Astrocyte (in vitro differentiated cells and primary cell): Measurements from ENCODE around the gene AFF2. TPM values are rescaled to one million over a fixed set of nuclear protein-coding genes. Genes with fewer than 3 reads are reported as not detected.

ENCODE experiments used
- DNase-seq: peaks from one replicate; pipeline ENCODE4 v3.0.0-alpha.2; 2010; ENCODE audit warnings: low read depth
- FAIRE-seq: peaks from 2 replicates; lab custom pipeline; 2011; peaks lifted over from hg19 to GRCh38; lab: Jason Lieb, UNC
- H2AFZ ChIP-seq: 2 replicates; pipeline ENCODE4 v1.6.0; 2012; ENCODE audit warnings: low read depth, low read length, inconsistent platforms
- H3K27ac ChIP-seq: 2 replicates; pipeline ENCODE4 v1.5.1; 2011; ENCODE audit warnings: low read depth, low read length, inconsistent platforms
- H3K27me3 ChIP-seq: 2 replicates; pipeline ENCODE4 v1.6.0; 2011; ENCODE audit warnings: low read length, inconsistent platforms; ENCODE audit not compliant: insufficient read depth
- H3K36me3 ChIP-seq: 2 replicates; pipeline ENCODE4 v1.5.1; 2011; ENCODE audit warnings: low read length, inconsistent platforms; ENCODE audit not compliant: insufficient read depth
- H3K4me1 ChIP-seq: 2 replicates; pipeline ENCODE4 v1.5.1; 2011; ENCODE audit warnings: low read length, inconsistent platforms; ENCODE audit not compliant: insufficient read depth
- H3K4me2 ChIP-seq: 2 replicates; pipeline ENCODE4 v1.6.0; 2012; ENCODE audit warnings: low read length, inconsistent platforms
- H3K4me3 ChIP-seq: 2 replicates; pipeline ENCODE4 v1.5.1; 2011; ENCODE audit warnings: low read depth, mild to moderate bottlenecking, low read length, inconsistent platforms; ENCODE audit not compliant: insufficient read depth
- H3K79me2 ChIP-seq: 2 replicates; pipeline ENCODE4 v1.6.0; 2012; ENCODE audit warnings: mild to moderate bottlenecking, low read length, inconsistent platforms; ENCODE audit not compliant: insufficient read depth
- H3K9ac ChIP-seq: 2 replicates; pipeline ENCODE4 v1.6.0; 2012; ENCODE audit warnings: mild to moderate bottlenecking, low read length, inconsistent platforms
- H3K9me3 ChIP-seq: 2 replicates; pipeline ENCODE4 v1.5.1; 2012; ENCODE audit warnings: low read depth, mild to moderate bottlenecking, low read length, inconsistent platforms; ENCODE audit not compliant: insufficient read depth
- H4K20me1 ChIP-seq: 2 replicates; pipeline ENCODE4 v1.6.0; 2012; ENCODE audit warnings: low read length, inconsistent platforms; ENCODE audit not compliant: insufficient read depth
- H3K27ac Mint-ChIP-seq: one replicate; pipeline ENCODE4 v1.8.0; 2021; ENCODE audit warnings: mild to moderate bottlenecking, mixed read lengths; ENCODE audit not compliant: unreplicated experiment
- H3K27me3 Mint-ChIP-seq: one replicate; pipeline ENCODE4 v1.8.0; 2021; ENCODE audit warnings: low read depth, mixed read lengths; ENCODE audit not compliant: unreplicated experiment
- H3K36me3 Mint-ChIP-seq: one replicate; pipeline ENCODE4 v1.8.0; 2021; ENCODE audit warnings: low read depth, mixed read lengths; ENCODE audit not compliant: unreplicated experiment
- H3K4me1 Mint-ChIP-seq: one replicate; pipeline ENCODE4 v1.8.0; 2021; ENCODE audit warnings: low read depth, mixed read lengths; ENCODE audit not compliant: unreplicated experiment
- H3K4me3 Mint-ChIP-seq: one replicate; pipeline ENCODE4 v1.8.0; 2021; ENCODE audit warnings: mild to moderate bottlenecking, moderate library complexity, mixed read lengths; ENCODE audit not compliant: unreplicated experiment
- H3K9me3 Mint-ChIP-seq: one replicate; pipeline ENCODE4 v1.8.0; 2021; ENCODE audit warnings: mild to moderate bottlenecking, mixed read lengths; ENCODE audit not compliant: unreplicated experiment
- EZH2 ChIP-seq: IDR thresholded peaks from 2 replicates; pipeline ENCODE4 v1.6.1; 2012; ENCODE audit warnings: mild to moderate bottlenecking, low read length, inconsistent platforms; ENCODE audit not compliant: insufficient read depth
- total RNA-seq: library from RNA; stranded (reverse); gene quantifications from 2 replicates; pipeline ENCODE4 v1.2.1, GENCODE V29; 2021
- TF ChIP-seq, protein P1 (sequence below): IDR thresholded peaks from 2 replicates; pipeline ENCODE4 v1.5.1; 2011; ENCODE audit warnings: low read depth, mild to moderate bottlenecking, inconsistent platforms, low read length, moderate library complexity; ENCODE audit not compliant: insufficient read depth

AFF2 gene
- total RNA-seq, 1 donor from 2014 or later = 8.3 TPM

DNA sequence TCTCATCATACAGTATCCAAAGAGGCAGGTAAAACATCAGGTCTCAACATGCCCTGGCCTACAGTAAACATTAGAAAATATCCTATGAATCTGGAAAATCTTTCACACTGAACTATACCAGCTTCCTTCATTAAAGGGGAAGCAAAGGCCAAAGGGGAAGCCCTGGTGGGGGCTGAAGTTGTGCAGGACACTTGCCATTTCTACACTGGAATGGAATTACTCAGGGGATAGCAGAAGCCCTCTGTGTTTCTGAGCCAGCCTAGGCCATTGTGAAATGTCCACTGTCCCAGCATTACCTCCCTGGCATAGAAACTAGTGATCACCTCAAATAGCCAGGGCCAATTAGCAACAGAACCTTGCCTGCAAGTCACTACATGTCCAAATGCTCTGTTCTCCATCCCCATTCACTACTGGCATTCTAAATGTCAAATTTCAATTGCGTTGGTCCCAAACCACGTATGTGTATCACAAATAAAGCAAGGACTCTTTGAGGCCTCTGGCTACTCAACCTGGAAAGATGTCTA is 429.9 kb downstream of the AFF2 start:
- TF ChIP-seq, protein P1, sequence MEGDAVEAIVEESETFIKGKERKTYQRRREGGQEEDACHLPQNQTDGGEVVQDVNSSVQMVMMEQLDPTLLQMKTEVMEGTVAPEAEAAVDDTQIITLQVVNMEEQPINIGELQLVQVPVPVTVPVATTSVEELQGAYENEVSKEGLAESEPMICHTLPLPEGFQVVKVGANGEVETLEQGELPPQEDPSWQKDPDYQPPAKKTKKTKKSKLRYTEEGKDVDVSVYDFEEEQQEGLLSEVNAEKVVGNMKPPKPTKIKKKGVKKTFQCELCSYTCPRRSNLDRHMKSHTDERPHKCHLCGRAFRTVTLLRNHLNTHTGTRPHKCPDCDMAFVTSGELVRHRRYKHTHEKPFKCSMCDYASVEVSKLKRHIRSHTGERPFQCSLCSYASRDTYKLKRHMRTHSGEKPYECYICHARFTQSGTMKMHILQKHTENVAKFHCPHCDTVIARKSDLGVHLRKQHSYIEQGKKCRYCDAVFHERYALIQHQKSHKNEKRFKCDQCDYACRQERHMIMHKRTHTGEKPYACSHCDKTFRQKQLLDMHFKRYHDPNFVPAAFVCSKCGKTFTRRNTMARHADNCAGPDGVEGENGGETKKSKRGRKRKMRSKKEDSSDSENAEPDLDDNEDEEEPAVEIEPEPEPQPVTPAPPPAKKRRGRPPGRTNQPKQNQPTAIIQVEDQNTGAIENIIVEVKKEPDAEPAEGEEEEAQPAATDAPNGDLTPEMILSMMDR = no peak
- TF ChIP-seq EZH2 = no peak
- H3K4me1 Mint-ChIP-seq = peaks cover 9% of the 10 kb centered on the region
- no peak overlapping the region for H3K27ac ChIP-seq
- FAIRE-seq (peak; percentile 60), DNase-seq (no peak)
- no peaks in the 10 kb centered on the region for H3K4me1 ChIP-seq
- H3K36me3 ChIP-seq = no peaks in the 10 kb centered on the region
- no peak overlapping the region for H3K27ac Mint-ChIP-seq
- no peak overlapping the region for H3K4me2 ChIP-seq
- no peaks in the 10 kb centered on the region for H3K9me3 Mint-ChIP-seq
- no peaks in the 10 kb centered on the region for H3K27me3 ChIP-seq
- H3K9me3 ChIP-seq = no peaks in the 10 kb centered on the region
- H3K4me3 Mint-ChIP-seq = no peak overlapping the region
- no peaks in the 10 kb centered on the region for H3K36me3 Mint-ChIP-seq
- H3K27me3 Mint-ChIP-seq = no peaks in the 10 kb centered on the region
- H3K4me3 ChIP-seq = no peak overlapping the region
- H4K20me1 ChIP-seq = no peaks in the 10 kb centered on the region
- H2AFZ ChIP-seq = no peak overlapping the region
- H3K79me2 ChIP-seq = no peaks in the 10 kb centered on the region
- no peak overlapping the region for H3K9ac ChIP-seq

DNA sequence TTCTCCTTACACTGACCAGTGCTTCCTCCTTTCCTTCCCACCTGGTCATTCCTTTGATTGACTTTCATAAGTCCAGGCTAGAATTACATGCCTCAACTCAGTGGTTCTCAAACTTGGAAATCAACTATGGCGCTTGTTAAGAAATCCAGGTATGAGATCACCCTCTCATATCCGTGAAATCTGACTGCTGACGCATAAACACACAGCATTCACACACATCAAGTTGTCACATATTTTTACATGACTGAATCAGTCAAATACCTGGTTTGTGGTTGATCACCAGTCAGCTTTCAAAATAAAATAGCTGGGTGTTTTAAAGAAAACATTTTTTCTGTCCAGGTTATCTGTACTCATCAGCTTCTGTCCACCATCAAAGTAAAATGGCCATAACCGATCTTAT is 433.5 kb downstream of the AFF2 start:
- Histone ChIP-seq H4K20me1 (no peaks in the 10 kb centered on the region), H3K36me3 (no peaks in the 10 kb centered on the region), H3K79me2 (no peaks in the 10 kb centered on the region), H3K9ac (no peak overlapping the region), H3K4me3 (no peak overlapping the region), H3K9me3 (no peaks in the 10 kb centered on the region), H3K4me1 (no peaks in the 10 kb centered on the region), H3K4me2 (no peak overlapping the region), H2AFZ (no peak overlapping the region), H3K27me3 (no peaks in the 10 kb centered on the region), H3K27ac (no peak overlapping the region)
- Mint-ChIP-seq H3K4me1 (peaks cover 9% of the 10 kb centered on the region), H3K27ac (no peak overlapping the region), H3K4me3 (no peak overlapping the region), H3K27me3 (no peaks in the 10 kb centered on the region), H3K9me3 (peaks cover 1% of the 10 kb centered on the region), H3K36me3 (no peaks in the 10 kb centered on the region)
- FAIRE-seq (peak; percentile 71), DNase-seq (peak; percentile 5)
- TF ChIP-seq, protein P1 = no peak

DNA sequence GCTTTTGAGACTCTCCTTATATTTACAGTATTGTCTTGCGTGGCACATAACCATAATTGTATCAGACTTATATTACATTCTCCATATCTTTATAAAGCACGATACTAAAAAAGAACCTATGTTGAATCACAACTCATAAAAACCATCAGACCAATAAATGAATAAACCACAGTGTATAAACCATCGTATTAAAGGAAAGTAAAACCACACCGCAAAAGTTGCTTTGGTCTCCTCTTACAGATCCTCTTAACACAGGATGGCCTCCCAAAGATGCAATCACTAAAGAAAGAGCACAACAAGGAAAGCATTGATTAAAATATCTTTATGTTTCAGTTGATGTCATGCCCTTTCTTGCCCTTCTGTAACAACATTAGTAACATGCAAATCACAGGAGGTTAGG is 437.9 kb downstream of the AFF2 start:
- peaks cover 4% of the 10 kb centered on the region for H3K4me1 ChIP-seq
- TF ChIP-seq EZH2 = no peak
- TF ChIP-seq, protein P1 = no peak
- Mint-ChIP-seq H3K9me3 (peaks cover 2% of the 10 kb centered on the region), H3K4me1 (peaks cover 9% of the 10 kb centered on the region), H3K36me3 (no peaks in the 10 kb centered on the region), H3K4me3 (no peak overlapping the region), H3K27me3 (no peaks in the 10 kb centered on the region), H3K27ac (no peak overlapping the region)
- no peaks in the 10 kb centered on the region for H3K36me3 ChIP-seq
- no peak overlapping the region for H3K4me2 ChIP-seq
- DNase-seq (no peak), FAIRE-seq (no peak)
- no peak overlapping the region for H3K27ac ChIP-seq
- no peak overlapping the region for H3K9ac ChIP-seq
- no peaks in the 10 kb centered on the region for H3K79me2 ChIP-seq
- no peaks in the 10 kb centered on the region for H3K9me3 ChIP-seq
- no peak overlapping the region for H3K4me3 ChIP-seq
- no peaks in the 10 kb centered on the region for H4K20me1 ChIP-seq
- no peaks in the 10 kb centered on the region for H3K27me3 ChIP-seq
- H2AFZ ChIP-seq = no peak overlapping the region
